NCI-H2196 treated with DMSO at 0.1 percent for 48 hours (cell line): ENCODE results near the gene PBX4.

Experiments used
- DNase-seq: peaks from one replicate; lab custom pipeline; 2025; ENCODE audit not compliant: unreplicated experiment; lab: John Stamatoyannopoulos, UW

The PBX4 gene

GRCh38 chr19:19592690-19593089 is 25.8 kb downstream of the PBX4 start:
- no peak for DNase-seq

DNA sequence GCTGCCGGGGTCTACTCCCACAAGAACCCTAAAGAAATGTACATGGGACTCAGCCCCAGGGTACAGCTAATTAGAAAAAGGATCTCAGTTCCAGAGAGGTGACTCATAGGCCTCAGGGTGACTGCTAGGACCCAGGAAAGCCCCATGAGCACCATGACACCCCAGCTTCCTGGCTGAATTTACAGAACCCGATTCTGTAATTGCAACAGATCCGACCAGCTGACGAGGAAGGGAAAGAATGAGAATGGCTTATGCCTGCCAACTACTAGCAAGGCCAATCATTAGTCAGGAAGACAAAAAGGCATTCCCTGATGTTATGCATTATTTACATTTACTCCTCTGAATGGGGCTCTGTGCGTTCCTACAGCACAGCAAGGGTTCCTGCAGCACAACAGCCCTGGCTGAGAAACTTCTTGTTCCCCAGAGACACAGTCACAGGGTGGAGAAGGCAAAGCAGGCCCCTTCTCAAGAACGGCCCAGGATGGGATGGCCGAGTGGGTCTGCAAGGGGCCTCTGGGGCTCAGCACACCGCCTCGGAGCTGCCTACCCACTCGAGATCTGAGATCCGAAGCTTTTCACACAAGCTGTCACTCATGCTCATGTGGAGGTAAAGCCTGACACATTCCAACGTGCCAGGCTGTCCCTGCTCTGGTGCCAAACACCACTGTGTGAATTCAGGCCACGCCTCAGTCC is 27.2 kb downstream of the PBX4 start:
- DNase-seq, result no peak

DNA sequence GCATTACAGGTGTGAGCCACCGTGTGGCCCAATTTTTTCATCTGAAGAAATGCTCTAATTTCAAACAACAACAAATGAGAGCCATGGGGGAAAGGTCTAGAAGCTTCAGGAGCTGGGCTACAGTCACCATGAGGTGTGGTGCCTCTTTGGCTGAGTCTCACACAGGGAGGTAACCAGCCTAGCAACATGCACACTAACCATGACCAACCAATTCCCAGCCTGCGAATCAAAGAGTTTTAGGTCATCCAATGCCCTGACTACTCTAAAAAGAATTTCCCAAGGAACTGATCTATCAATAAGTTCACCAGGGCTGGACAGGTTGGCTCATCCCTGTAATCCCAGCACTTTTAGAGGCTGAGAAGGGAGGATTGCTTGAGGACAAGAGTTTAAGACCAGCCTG is 29.9 kb downstream of the PBX4 start:
- DNase-seq, result no peak

- DNase-seq, result no peak
These were observed 30.7 kb downstream of the PBX4 start for GRCh38 chr19:19587771-19588170.

DNA sequence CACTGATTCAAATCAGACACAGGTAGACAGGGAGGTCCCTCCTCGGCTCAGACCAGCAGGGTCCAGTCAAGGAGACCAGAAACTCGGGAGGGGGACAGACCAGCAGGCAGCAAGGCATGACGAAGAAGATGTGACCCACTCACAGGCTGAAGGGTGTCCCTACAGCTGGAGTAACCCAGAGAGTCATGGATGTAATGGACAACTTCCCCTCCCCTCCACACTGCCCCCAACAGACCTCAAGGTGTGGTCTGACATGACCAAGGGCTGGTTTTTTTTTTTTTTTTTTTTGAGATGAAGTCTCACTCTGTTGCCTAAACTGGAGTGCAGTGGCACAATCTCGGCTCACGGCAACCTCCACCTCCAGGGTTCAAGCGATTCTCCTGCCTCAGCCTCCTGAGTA is 34.1 kb downstream of the PBX4 start:
- no peak for DNase-seq

- no peak for DNase-seq
These were observed 36.0 kb downstream of the PBX4 start for GRCh38 chr19:19582471-19582870.

GRCh38 chr19:19581391-19581790 is 37.1 kb downstream of the PBX4 start:
- DNase-seq, result no peak

DNA sequence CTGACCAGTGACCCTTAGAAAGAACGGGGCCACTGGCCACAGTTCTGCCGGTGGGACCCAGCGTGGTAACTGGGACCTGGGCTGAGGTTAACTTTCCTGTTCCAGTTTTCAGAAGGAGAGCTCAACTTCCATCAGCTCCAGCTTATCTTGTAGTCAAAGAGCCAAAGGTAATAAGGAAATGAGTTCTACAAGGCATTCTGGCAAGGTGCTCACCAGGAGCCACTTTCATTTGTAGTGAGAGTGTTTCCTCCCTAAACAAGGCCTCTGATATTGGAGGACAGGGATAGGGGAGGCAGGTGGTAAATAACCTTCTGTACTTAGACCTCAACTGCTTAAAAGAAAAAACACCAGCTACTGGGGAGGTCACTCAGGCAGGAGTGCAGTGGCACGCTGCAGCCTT is 38.1 kb downstream of the PBX4 start:
- DNase-seq, result no peak

GRCh38 chr19:19579533-19580361 is 38.7 kb downstream of the PBX4 start:
- DNase-seq, result no peak

DNA sequence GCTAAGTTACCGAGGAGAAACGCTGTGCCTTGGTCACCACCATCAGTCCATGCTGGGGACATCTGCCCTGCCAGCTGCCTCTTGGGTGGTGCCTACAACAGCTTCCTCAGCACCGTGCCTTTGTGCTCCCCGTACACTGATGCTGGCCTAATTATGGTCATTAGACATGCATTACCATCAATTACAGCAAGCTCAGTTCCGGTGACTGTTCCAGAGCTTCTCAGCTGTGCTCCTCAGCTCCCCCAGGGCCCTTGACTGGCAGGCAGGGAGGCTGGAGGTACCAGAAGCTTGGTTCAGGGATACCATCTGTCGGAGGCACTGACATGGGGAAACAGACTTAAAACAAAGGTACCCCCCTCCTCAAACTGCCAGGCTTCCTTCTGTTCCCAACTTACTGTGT is 40.2 kb downstream of the PBX4 start:
- no peak for DNase-seq

DNA sequence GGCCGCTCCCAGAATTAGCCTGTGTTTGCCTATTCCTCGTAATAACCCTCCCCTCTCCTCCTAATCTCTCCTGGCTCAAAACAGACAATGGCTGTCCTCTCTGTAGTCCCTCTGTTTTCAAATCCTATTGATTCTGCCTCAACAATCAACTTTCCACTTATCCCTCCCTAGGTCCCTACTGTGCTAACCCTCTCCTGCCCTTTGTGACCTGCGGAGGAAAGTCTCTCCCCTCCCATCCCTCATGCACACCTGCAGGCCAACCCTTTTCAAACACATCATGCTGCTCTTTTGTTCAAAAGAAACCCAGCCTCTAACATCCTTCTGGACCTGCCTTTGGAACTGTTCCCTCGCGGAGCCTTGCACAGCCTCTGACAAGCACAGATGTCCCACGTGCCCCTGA is 43.1 kb downstream of the PBX4 start:
- DNase-seq, result no peak

- no peak for DNase-seq
These were observed 47.3 kb downstream of the PBX4 start for GRCh38 chr19:19571071-19571786.

DNA sequence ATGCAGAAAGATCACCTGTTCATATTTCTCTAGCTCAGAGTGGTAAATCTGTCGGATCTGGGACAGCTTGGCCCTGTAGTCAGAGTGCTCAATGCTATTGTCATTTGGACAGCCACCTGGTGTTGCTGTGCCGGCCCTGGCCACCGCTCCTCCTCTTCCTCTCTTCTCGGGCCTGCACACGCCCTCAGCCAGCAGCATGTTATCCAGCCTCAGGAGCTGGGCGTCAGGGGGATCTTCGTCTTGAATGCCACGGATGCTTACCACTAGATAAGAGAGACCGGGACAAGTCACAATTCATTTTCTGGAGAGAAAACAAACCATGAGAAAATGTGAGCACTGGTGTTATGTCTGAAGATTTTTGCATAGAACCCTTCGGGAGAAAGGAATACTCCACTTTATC is 47.9 kb downstream of the PBX4 start:
- DNase-seq, result no peak

DNA sequence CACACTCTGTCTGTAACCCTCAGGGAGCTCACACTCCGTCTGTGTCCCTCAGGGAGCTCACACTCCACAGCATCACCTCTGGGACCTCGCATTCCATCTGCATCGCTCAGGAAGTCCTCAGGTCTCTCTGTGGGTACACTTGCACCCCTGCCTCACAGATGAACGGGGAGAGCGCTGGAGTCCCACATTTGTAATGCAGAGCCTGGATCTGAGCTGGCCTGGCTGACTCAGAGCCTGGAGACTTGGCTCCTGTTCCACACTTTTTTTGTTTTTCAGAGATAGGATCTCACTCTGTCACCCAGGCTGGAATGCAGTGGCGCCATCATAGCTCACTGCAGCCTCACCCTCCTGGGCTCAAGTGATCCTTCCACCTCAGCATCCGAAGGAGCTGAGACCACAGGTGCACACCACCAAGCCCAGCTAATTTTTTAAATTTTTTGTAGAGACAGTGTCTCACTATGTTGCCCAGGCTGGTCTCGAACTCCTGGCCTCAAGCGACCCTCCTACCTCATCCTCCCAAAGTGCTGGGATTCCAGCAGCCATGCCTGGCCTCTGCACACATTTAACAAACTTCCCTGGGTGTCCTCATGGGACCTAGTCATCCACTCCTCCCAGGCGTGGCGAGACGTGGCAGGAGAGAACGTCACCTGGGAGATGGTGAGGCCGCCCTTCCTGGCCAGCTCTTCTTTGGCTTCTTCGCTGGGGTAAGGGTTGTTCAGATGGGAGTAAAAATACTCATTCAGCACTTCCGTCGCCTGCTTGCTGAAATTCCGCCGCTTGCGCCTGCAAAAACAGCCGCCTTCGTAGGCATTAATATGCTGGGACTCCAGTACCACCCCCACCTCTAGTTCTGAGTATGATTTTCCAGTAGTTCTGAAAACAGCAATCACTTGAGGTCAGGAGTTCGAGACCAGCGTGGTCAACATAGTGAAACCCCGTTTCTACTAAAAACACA is 49.4 kb downstream of the PBX4 start:
- DNase-seq, result no peak

DNA sequence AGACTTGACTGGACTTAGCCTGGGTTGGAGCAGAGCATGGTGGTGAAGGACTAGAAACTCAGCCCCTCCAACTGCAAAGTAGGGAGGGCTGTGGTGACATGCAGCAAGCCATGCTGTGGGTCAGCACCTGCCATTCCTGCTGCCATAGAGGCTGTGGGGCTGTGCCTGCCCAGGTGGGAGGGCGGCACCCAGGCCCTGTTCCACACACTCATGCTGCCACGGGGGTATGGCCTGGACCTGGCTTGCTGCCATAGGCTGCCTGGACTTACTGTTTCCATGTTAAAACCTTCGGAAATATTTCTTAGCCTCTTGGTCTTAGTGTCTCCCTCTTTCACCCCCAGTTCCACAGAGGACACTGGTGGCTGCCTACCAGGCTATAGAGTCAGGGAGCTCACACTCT is 51.1 kb downstream of the PBX4 start:
- no peak for DNase-seq

DNA sequence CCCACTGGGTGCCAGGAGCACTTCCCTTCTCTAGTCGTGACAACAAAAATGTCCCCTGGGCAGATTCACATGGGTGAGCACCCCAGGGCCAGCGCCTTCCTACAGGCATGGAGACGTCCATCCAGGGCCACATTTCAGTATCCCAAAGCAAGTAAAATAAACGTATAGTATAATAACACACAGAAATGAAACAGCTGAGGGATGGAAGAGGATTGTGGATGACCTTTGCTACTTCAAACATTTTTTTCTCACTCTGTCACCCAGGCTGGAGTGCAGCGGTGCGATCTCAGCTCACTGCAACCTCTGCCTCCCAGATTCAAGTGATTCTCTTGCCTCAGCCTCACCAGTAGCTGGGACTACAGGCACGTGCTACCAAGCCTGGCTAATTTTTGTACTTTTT is 52.2 kb downstream of the PBX4 start:
- DNase-seq, result no peak

DNA sequence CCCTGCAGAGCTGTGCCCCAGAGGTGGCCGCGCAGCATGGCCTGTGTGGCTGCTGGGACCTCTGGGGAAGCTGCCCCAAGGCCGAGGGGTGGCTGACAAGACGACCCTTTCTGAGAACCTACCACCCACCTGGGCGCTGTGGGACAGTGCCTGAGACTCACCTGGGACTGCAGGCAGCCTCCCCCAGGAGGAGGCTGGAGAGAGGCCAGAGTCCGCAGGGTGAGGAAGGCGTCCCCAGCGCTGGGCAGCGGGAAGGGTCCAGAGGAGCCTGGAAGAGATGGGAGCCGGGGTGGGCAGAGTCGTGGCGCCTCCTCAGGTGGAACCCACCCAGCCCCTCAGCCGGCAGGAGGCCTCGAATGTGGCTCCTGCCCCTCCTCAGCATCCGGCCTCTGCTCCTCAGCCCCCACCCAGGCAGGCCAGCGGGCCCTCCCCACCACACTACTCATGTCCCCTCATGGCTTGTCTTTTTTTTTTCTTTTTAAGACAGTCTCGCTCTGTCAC is 55.1 kb downstream of the PBX4 start:
- DNase-seq, result no peak

DNA sequence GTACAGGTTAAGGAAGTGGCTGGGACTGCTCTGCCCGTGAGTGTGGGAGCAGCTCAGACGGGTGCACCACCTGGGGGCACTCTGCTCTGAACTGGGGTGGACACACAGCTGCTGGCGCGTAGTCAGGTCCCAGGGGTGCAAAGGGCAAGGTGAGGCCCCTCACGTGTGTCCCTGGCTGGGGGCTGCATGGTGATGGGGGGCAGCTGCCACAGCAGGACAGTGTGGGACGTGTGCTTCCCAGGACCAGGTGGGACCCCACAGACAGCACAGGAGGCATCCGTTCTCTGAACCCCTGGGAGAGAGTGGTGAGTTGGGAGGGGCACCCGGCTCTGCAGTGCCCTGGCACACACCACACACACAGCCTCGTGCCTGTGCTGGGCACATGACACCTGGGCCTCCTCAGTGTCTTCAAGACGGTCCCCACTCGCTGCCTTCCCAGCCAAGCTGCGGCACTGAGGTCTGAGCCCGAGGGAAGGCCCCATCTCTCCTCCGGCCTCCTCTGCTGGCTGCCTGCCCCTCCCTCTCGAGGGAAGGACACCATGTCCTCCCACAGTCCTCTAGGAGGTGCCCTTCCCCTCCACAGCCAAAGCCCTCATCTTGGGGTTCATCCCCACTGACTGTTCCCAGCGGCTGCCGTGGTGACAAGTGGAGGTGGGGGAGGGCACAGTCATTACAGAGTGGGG is 55.7 kb downstream of the PBX4 start:
- DNase-seq, result no peak

GRCh38 chr19:19561946-19562664 is 56.4 kb downstream of the PBX4 start:
- no peak for DNase-seq
